Body of pancreas (tissue), 4 donors: ENCODE measurements around the gene RXRB.

Experiments
- POLR2A ChIP-seq, 3 donors: fragments of 450-650 bp; IDR thresholded peaks; one replicate each; pipeline ENCODE4 v1.6.1; 2016; ENCODE audit warnings: antibody characterized with exemption in 3 of 3, mild to moderate bottlenecking in 2 of 3
- TF ChIP-seq, protein P1 (sequence below), 7 experiments: fragments of 450-650 bp in 4 of 7; fragments of 200-600 bp in 3 of 7; sonication (generic) in 3 of 7; IDR thresholded peaks; one replicate each; pipeline ENCODE4 v1.5.1; 2016 to 2019; ENCODE audit warnings: antibody characterized with exemption in 7 of 7

DNA sequence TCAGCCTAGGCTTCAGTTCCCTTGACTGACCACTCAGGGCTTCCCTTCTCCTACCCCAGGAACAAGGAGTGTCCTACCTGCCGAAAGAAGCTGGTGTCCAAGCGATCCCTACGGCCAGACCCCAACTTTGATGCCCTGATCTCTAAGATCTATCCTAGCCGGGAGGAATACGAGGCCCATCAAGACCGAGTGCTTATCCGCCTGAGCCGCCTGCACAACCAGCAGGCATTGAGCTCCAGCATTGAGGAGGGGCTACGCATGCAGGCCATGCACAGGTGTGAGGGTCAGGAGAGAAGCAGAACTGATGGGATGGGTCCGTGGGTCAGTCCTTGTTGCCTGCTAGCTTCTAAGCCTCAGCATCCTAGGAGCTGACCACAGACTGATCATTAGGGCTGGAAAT, 9.4 kb upstream of the RXRB start:
- TF ChIP-seq, protein P1, sequence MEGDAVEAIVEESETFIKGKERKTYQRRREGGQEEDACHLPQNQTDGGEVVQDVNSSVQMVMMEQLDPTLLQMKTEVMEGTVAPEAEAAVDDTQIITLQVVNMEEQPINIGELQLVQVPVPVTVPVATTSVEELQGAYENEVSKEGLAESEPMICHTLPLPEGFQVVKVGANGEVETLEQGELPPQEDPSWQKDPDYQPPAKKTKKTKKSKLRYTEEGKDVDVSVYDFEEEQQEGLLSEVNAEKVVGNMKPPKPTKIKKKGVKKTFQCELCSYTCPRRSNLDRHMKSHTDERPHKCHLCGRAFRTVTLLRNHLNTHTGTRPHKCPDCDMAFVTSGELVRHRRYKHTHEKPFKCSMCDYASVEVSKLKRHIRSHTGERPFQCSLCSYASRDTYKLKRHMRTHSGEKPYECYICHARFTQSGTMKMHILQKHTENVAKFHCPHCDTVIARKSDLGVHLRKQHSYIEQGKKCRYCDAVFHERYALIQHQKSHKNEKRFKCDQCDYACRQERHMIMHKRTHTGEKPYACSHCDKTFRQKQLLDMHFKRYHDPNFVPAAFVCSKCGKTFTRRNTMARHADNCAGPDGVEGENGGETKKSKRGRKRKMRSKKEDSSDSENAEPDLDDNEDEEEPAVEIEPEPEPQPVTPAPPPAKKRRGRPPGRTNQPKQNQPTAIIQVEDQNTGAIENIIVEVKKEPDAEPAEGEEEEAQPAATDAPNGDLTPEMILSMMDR (IDR thresholded peaks at IDR 0.05): no peak
- no peak for TF ChIP-seq POLR2A (IDR thresholded peaks at IDR 0.05)
